Measurements from ENCODE around the gene SMARCAL1.

Gene SMARCAL1

GRCh38 chr2:216527600-216527999 is 115.3 kb downstream of the SMARCAL1 start:
- H3K27ac ChIP-seq = no peak overlapping the region
- TF ChIP-seq CTCF (conservative IDR thresholded peaks at IDR 0.05) = no peak

- no peak overlapping the region for H3K27ac ChIP-seq
- no peak for TF ChIP-seq CTCF (conservative IDR thresholded peaks at IDR 0.05)
Measured at GRCh38 chr2:216532562-216532961, 120.3 kb downstream of the SMARCAL1 start.
